ENCODE measurements around the gene PUS1. TPM values are rescaled to one million over a fixed set of nuclear protein-coding genes. Genes with fewer than 3 reads are reported as not detected.

The PUS1 gene
- total RNA-seq (2014; rRNA removed) (74.0 TPM in 2 replicates), Bru-seq, nascent RNA (percentile 85 among the genes with signal in this experiment), BruChase-seq, experiment 1, labeled RNA remaining after a 6-hour chase (percentile 92 among the genes with signal in this experiment), BruChase-seq, experiment 2, labeled RNA remaining after a 2-hour chase (percentile 93 among the genes with signal in this experiment)
- long read RNA-seq, full-length matches to known transcripts: 23 of 52 reads
- long read RNA-seq, partial matches to known transcripts: 6 of 52 reads
- long read RNA-seq, other reads (novel, unspliced or antisense): 23 of 52 reads

GRCh38 chr12:131928711-131929580 is at the start of gene PUS1:
PUS1 (plus strand) TSS chr12:131929276; CDS start chr12:131929723, 447 bp downstream.
- no peaks in the 10 kb centered on the region for H3K9me3 ChIP-seq (ENCODE audit: low read length)
- H3K79me2 ChIP-seq (ENCODE audit: low read length): peaks cover 43% of the 10 kb centered on the region
- peak within 1 kb of the TSS; percentile 97 for H2AFZ ChIP-seq (ENCODE audit: low read length)
- H3F3A ChIP-seq (ENCODE audit: low read length, unreplicated experiment): peaks cover 5% of the 10 kb centered on the region
- H3K4me3 ChIP-seq (ENCODE audit: low read length): peak within 1 kb of the TSS; percentile 90
- H3K27me3 ChIP-seq (ENCODE audit: low read length): no peaks in the 10 kb centered on the region
- BruUV-seq (replicated peaks): no TSS peak
- peaks cover 26% of the 10 kb centered on the region for H3K36me3 ChIP-seq (ENCODE audit: low read depth, low read length)
- H4K20me1 ChIP-seq (ENCODE audit: low read length): peaks cover 14% of the 10 kb centered on the region; the same call in 1 of the 2 replicates
- ATAC-seq: peak; percentile 83
- peaks cover 14% of the 10 kb centered on the region for H3K4me1 ChIP-seq (ENCODE audit: insufficient read depth, low read length)
- H3K9ac ChIP-seq (ENCODE audit: low read length): peak within 1 kb of the TSS; percentile 100
- no peaks in the 10 kb centered on the region for H3K9me2 ChIP-seq (replicated peaks; ENCODE audit: low read length)
- peak; percentile 96 for DNase-seq
- ChIA-PET POLR2A (ENCODE audit: unreplicated experiment) (interaction anchor here (0.7 kb wide), 1 partner anchor 70 kb away, joined by 5 read pairs; no protein-coding TSS in a partner anchor), CTCF (interaction anchor here (0.6 to 0.7 kb wide), 2 partner anchors 56 to 72 kb away, joined by 3 to 7 read pairs; no protein-coding TSS in a partner anchor)
- TF ChIP-seq CTCF (conservative IDR thresholded peaks at IDR 0.05; ENCODE audit: low read depth, low read length): no peak
- TF ChIP-seq EZH2phosphoT487 (IDR thresholded peaks at IDR 0.05; ENCODE audit: borderline replicate concordance, low read length): no peak
- no peak for TF ChIP-seq EZH2 (IDR thresholded peaks at IDR 0.05; ENCODE audit: low read length, unreplicated experiment)
- intact Hi-C loops (cut with micrococcal nuclease): loop anchor here (2.0 to 5.0 kb wide), 3 partner anchors 20 to 97 kb away; partner anchors contain the start of gene EP400
- peak within 1 kb of the TSS; percentile 81 for H3K27ac ChIP-seq (ENCODE audit: low read length)
- peak within 1 kb of the TSS; percentile 99 for H3K4me2 ChIP-seq (ENCODE audit: low read length)

GRCh38 chr12:131882804-131883520 is 46.1 kb upstream of the PUS1 start:
- H4K20me1 ChIP-seq (ENCODE audit: low read length): no peaks in the 10 kb centered on the region
- peaks cover 4% of the 10 kb centered on the region for H3F3A ChIP-seq (ENCODE audit: low read length, unreplicated experiment)
- DNase-seq (peak; percentile 65), ATAC-seq (peak; percentile 81)
- peak overlapping the region; percentile 63 for H3K27ac ChIP-seq (ENCODE audit: low read length)
- peaks cover 30% of the 10 kb centered on the region for H3K4me1 ChIP-seq (ENCODE audit: insufficient read depth, low read length)
- peak overlapping the region; percentile 13; the same call in 1 of the 2 replicates for H3K9ac ChIP-seq (ENCODE audit: low read length)
- TF ChIP-seq EZH2phosphoT487 (IDR thresholded peaks at IDR 0.05; ENCODE audit: borderline replicate concordance, low read length) (no peak), EZH2 (IDR thresholded peaks at IDR 0.05; ENCODE audit: low read length, unreplicated experiment) (no peak), CTCF (conservative IDR thresholded peaks at IDR 0.05; ENCODE audit: low read depth, low read length) (no peak)
- no peaks in the 10 kb centered on the region for H3K79me2 ChIP-seq (ENCODE audit: low read length)
- no peak overlapping the region for H3K4me3 ChIP-seq (ENCODE audit: low read length)
- H2AFZ ChIP-seq (ENCODE audit: low read length): peak overlapping the region; percentile 64
- POLR2A ChIA-PET (ENCODE audit: unreplicated experiment): no interaction called here
- H3K9me2 ChIP-seq (replicated peaks; ENCODE audit: low read length): no peaks in the 10 kb centered on the region
- H3K9me3 ChIP-seq (ENCODE audit: low read length): no peaks in the 10 kb centered on the region
- H3K4me2 ChIP-seq (ENCODE audit: low read length): peak overlapping the region; percentile 58
- BruUV-seq (replicated peaks): no TSS peak
- CTCF ChIA-PET: interaction anchor here (0.8 kb wide), 1 partner anchor 19 kb away, joined by 3 read pairs; no protein-coding TSS in a partner anchor
- intact Hi-C loops (cut with micrococcal nuclease): no loop called here
- H3K36me3 ChIP-seq (ENCODE audit: low read depth, low read length): no peaks in the 10 kb centered on the region
- no peaks in the 10 kb centered on the region for H3K27me3 ChIP-seq (ENCODE audit: low read length)
